ENCODE results near the gene TANK. TPM values are rescaled to one million over a fixed set of nuclear protein-coding genes. Genes with fewer than 3 reads are reported as not detected.
A peak's percentile ranks its signal among the peaks of the same experiment; 100 is the strongest.

The TANK gene
- total RNA-seq, 1 experiment from 2014 or later: 24.5 TPM

DNA sequence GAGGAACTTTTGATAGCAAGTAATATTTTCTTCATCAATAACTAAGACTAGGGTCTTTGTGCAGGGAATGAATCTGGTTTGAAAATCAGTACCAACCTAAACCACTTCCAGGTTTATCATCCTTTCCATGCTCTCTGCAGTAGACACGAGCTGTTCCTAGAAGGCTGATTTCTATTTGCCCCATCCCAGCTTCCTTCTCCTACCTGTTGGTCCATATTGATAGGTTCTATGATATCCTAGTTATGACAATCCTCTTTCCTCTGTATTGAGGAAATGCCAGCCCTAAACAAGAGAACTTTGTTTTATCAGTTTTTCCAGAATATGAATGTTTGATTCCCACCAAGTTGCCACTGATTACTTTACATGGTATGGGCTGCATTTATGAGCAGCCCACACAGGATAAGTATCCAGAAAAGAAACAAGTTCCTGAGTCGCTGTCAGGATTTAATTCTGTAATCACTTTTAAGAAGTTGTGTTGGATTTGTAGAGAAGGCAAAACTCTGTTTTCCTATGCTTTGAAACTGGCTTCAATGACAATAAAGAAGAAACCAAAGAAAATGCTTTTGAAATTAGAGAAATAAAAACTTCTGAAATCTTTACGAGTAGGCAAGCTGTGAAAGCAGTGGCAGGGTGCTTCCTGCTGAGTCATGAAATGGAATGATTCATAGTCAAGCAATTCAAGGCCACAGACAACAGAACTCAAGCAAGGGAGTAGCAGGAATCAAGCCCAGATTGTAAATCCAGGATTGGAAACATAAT, 37.3 kb upstream of the TANK start:
- TF ChIP-seq, protein P1, sequence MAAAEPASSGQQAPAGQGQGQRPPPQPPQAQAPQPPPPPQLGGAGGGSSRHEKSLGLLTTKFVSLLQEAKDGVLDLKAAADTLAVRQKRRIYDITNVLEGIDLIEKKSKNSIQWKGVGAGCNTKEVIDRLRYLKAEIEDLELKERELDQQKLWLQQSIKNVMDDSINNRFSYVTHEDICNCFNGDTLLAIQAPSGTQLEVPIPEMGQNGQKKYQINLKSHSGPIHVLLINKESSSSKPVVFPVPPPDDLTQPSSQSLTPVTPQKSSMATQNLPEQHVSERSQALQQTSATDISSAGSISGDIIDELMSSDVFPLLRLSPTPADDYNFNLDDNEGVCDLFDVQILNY (CRISPR knock-in tag; IDR thresholded peaks at IDR 0.05): no peak
- TF ChIP-seq RORB (CRISPR knock-in tag; IDR thresholded peaks at IDR 0.05) (no peak), ETV6 (CRISPR knock-in tag; IDR thresholded peaks at IDR 0.05) (no peak), IRF2 (CRISPR knock-in tag; IDR thresholded peaks at IDR 0.05; ENCODE audit: borderline replicate concordance, low read depth) (no peak), HMGA2 (CRISPR knock-in tag; IDR thresholded peaks at IDR 0.05) (no peak), NFE2L1 (CRISPR knock-in tag; IDR thresholded peaks at IDR 0.05) (no peak), JUN (CRISPR knock-in tag; IDR thresholded peaks at IDR 0.05) (no peak), SMAD3 (CRISPR knock-in tag; IDR thresholded peaks at IDR 0.05; ENCODE audit: borderline replicate concordance) (no peak), GABPB1 (CRISPR knock-in tag; IDR thresholded peaks at IDR 0.05) (no peak), ELF4 (CRISPR knock-in tag; IDR thresholded peaks at IDR 0.05; ENCODE audit: low read depth) (no peak)
- TF ChIP-seq, protein P2, sequence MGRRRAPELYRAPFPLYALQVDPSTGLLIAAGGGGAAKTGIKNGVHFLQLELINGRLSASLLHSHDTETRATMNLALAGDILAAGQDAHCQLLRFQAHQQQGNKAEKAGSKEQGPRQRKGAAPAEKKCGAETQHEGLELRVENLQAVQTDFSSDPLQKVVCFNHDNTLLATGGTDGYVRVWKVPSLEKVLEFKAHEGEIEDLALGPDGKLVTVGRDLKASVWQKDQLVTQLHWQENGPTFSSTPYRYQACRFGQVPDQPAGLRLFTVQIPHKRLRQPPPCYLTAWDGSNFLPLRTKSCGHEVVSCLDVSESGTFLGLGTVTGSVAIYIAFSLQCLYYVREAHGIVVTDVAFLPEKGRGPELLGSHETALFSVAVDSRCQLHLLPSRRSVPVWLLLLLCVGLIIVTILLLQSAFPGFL (CRISPR knock-in tag; IDR thresholded peaks at IDR 0.05; ENCODE audit: borderline replicate concordance): no peak
- TF ChIP-seq, protein P3, sequence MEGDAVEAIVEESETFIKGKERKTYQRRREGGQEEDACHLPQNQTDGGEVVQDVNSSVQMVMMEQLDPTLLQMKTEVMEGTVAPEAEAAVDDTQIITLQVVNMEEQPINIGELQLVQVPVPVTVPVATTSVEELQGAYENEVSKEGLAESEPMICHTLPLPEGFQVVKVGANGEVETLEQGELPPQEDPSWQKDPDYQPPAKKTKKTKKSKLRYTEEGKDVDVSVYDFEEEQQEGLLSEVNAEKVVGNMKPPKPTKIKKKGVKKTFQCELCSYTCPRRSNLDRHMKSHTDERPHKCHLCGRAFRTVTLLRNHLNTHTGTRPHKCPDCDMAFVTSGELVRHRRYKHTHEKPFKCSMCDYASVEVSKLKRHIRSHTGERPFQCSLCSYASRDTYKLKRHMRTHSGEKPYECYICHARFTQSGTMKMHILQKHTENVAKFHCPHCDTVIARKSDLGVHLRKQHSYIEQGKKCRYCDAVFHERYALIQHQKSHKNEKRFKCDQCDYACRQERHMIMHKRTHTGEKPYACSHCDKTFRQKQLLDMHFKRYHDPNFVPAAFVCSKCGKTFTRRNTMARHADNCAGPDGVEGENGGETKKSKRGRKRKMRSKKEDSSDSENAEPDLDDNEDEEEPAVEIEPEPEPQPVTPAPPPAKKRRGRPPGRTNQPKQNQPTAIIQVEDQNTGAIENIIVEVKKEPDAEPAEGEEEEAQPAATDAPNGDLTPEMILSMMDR (IDR thresholded peaks at IDR 0.05): no peak
- TF ChIP-seq, protein P4, sequence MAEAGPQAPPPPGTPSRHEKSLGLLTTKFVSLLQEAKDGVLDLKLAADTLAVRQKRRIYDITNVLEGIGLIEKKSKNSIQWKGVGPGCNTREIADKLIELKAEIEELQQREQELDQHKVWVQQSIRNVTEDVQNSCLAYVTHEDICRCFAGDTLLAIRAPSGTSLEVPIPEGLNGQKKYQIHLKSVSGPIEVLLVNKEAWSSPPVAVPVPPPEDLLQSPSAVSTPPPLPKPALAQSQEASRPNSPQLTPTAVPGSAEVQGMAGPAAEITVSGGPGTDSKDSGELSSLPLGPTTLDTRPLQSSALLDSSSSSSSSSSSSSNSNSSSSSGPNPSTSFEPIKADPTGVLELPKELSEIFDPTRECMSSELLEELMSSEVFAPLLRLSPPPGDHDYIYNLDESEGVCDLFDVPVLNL (CRISPR knock-in tag; IDR thresholded peaks at IDR 0.05; ENCODE audit: borderline replicate concordance, low read depth): no peak
- TF ChIP-seq, protein P5, sequence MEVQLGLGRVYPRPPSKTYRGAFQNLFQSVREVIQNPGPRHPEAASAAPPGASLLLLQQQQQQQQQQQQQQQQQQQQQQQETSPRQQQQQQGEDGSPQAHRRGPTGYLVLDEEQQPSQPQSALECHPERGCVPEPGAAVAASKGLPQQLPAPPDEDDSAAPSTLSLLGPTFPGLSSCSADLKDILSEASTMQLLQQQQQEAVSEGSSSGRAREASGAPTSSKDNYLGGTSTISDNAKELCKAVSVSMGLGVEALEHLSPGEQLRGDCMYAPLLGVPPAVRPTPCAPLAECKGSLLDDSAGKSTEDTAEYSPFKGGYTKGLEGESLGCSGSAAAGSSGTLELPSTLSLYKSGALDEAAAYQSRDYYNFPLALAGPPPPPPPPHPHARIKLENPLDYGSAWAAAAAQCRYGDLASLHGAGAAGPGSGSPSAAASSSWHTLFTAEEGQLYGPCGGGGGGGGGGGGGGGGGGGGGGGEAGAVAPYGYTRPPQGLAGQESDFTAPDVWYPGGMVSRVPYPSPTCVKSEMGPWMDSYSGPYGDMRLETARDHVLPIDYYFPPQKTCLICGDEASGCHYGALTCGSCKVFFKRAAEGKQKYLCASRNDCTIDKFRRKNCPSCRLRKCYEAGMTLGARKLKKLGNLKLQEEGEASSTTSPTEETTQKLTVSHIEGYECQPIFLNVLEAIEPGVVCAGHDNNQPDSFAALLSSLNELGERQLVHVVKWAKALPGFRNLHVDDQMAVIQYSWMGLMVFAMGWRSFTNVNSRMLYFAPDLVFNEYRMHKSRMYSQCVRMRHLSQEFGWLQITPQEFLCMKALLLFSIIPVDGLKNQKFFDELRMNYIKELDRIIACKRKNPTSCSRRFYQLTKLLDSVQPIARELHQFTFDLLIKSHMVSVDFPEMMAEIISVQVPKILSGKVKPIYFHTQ (CRISPR knock-in tag; IDR thresholded peaks at IDR 0.05): no peak
- TF ChIP-seq, protein P6, sequence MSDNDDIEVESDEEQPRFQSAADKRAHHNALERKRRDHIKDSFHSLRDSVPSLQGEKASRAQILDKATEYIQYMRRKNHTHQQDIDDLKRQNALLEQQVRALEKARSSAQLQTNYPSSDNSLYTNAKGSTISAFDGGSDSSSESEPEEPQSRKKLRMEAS (CRISPR knock-in tag; IDR thresholded peaks at IDR 0.05): no peak
- TF ChIP-seq, protein P7, sequence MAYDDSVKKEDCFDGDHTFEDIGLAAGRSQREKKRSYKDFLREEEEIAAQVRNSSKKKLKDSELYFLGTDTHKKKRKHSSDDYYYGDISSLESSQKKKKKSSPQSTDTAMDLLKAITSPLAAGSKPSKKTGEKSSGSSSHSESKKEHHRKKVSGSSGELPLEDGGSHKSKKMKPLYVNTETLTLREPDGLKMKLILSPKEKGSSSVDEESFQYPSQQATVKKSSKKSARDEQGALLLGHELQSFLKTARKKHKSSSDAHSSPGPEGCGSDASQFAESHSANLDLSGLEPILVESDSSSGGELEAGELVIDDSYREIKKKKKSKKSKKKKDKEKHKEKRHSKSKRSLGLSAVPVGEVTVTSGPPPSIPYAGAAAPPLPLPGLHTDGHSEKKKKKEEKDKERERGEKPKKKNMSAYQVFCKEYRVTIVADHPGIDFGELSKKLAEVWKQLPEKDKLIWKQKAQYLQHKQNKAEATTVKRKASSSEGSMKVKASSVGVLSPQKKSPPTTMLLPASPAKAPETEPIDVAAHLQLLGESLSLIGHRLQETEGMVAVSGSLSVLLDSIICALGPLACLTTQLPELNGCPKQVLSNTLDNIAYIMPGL (CRISPR knock-in tag; IDR thresholded peaks at IDR 0.05): no peak
- TF ChIP-seq, protein P8, sequence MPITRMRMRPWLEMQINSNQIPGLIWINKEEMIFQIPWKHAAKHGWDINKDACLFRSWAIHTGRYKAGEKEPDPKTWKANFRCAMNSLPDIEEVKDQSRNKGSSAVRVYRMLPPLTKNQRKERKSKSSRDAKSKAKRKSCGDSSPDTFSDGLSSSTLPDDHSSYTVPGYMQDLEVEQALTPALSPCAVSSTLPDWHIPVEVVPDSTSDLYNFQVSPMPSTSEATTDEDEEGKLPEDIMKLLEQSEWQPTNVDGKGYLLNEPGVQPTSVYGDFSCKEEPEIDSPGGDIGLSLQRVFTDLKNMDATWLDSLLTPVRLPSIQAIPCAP (CRISPR knock-in tag; IDR thresholded peaks at IDR 0.05): no peak
- POLR2A ChIA-PET: no interaction called here
- Mint-ChIP-seq H3K27me3 (ENCODE audit: low read depth) (no peaks in the 10 kb centered on the region), H3K4me1 (peaks cover 21% of the 10 kb centered on the region), H3K9me3 (no peaks in the 10 kb centered on the region), H3K4me3 (no peak overlapping the region), H3K36me3 (no peaks in the 10 kb centered on the region), H3K27ac (no peak overlapping the region)
- peak; percentile 57 for ATAC-seq
- no peak for DNase-seq (ENCODE audit: low spot score)
- CTCF ChIA-PET: no interaction called here

Data from WTC11 (cell line).